Liver (tissue), 9 donors: ENCODE measurements around the gene S100Z. TPM values are rescaled to one million over a fixed set of nuclear protein-coding genes. Genes with fewer than 3 reads are reported as not detected.

Experiments used
- DNase-seq: peaks from one replicate; pipeline ENCODE4 v3.0.0-alpha.2; 2017; ENCODE audit warnings: low spot score
- H3K27ac ChIP-seq, 2 donors: one replicate each; pipeline ENCODE4 v1.7.0; 2013; ENCODE audit warnings: inconsistent platforms in 2 of 2, low read length in 2 of 2, control low read depth in 1 of 2, low read depth in 1 of 2, mild to moderate bottlenecking in 1 of 2
- H3K27me3 ChIP-seq, 4 donors: one replicate each; pipeline versions ENCODE4 v1.6.1 to v1.7.0; 2013; ENCODE audit warnings: low read length in 3 of 4, inconsistent platforms in 1 of 4, mild to moderate bottlenecking in 1 of 4, moderate library complexity in 1 of 4; ENCODE audit not compliant: control insufficient read depth in 4 of 4, insufficient read depth in 4 of 4
- H3K36me3 ChIP-seq, 4 donors: one replicate each; pipeline versions ENCODE4 v1.6.1 to v1.7.0; 2013; ENCODE audit warnings: low read length in 3 of 4, mild to moderate bottlenecking in 3 of 4, low read depth in 1 of 4, moderate library complexity in 1 of 4; ENCODE audit not compliant: control insufficient read depth in 4 of 4, insufficient read depth in 3 of 4
- H3K4me1 ChIP-seq, 4 donors: one replicate each; pipeline versions ENCODE4 v1.6.1 to v1.7.0; 2013; ENCODE audit warnings: low read length in 3 of 4, mild to moderate bottlenecking in 3 of 4, moderate library complexity in 1 of 4; ENCODE audit not compliant: control insufficient read depth in 4 of 4, insufficient read depth in 4 of 4
- H3K4me3 ChIP-seq, 3 donors: one replicate each; pipeline versions ENCODE4 v1.6.1 to v1.7.0; 2013; ENCODE audit warnings: low read length in 3 of 3, control low read depth in 1 of 3, low read depth in 1 of 3, mild to moderate bottlenecking in 1 of 3
- H3K9ac ChIP-seq, 2 donors: one replicate each; pipeline ENCODE4 v1.7.0; 2013; ENCODE audit warnings: low read length in 2 of 2, mild to moderate bottlenecking in 2 of 2, moderate library complexity in 2 of 2, control low read depth in 1 of 2, low read depth in 1 of 2
- H3K9me3 ChIP-seq, 4 donors: one replicate each; pipeline versions ENCODE4 v1.6.1 to v1.7.0; 2013; ENCODE audit warnings: low read length in 3 of 4; ENCODE audit not compliant: control insufficient read depth in 4 of 4
- CTCF ChIP-seq: fragments of 150-350 bp; IDR thresholded peaks from 2 replicates; pipeline ENCODE4 v1.5.1; 2017; ENCODE audit warnings: improper control_type of control experiment, low read depth, low read length; ENCODE audit not compliant: missing input control
- EGR1 ChIP-seq, 2 donors: IDR thresholded peaks; 2 replicates each; pipeline ENCODE4 v1.6.1; 2016 to 2018; ENCODE audit warnings: antibody characterized with exemption in 2 of 2, low read depth in 2 of 2
- FOXA1 ChIP-seq: IDR thresholded peaks from 2 replicates; pipeline ENCODE4 v1.6.1; 2016; ENCODE audit warnings: antibody characterized with exemption
- FOXA2 ChIP-seq: IDR thresholded peaks from 2 replicates; pipeline ENCODE4 v1.6.1; 2016; ENCODE audit warnings: antibody characterized with exemption
- GABPA ChIP-seq, 2 donors: IDR thresholded peaks in 1 of 2; conservative IDR thresholded peaks in 1 of 2; 2 replicates each; pipeline ENCODE4 v1.6.1; 2016; ENCODE audit warnings: antibody characterized with exemption in 2 of 2, mild to moderate bottlenecking in 1 of 2, moderate library complexity in 1 of 2
- HNF4G ChIP-seq: IDR thresholded peaks from 2 replicates; pipeline ENCODE4 v1.6.1; 2016; ENCODE audit warnings: antibody characterized with exemption
- JUND ChIP-seq, 2 donors: IDR thresholded peaks; 2 replicates each; pipeline ENCODE4 v1.6.1; 2016; ENCODE audit warnings: antibody characterized with exemption in 2 of 2
- NR2F2 ChIP-seq: IDR thresholded peaks from 2 replicates; pipeline ENCODE4 v1.6.1; 2016; ENCODE audit warnings: antibody characterized with exemption
- RAD21 ChIP-seq, 2 donors: IDR thresholded peaks; 2 replicates each; pipeline ENCODE4 v1.6.1; 2016; ENCODE audit warnings: antibody characterized with exemption in 2 of 2, mild to moderate bottlenecking in 2 of 2
- REST ChIP-seq: IDR thresholded peaks from 2 replicates; pipeline ENCODE4 v1.6.1; 2016; ENCODE audit warnings: antibody characterized with exemption, mild to moderate bottlenecking
- RXRA ChIP-seq, 2 donors: IDR thresholded peaks; 2 replicates each; pipeline ENCODE4 v1.6.1; 2017 to 2018; ENCODE audit warnings: antibody characterized with exemption in 2 of 2, mild to moderate bottlenecking in 1 of 2
- SP1 ChIP-seq: IDR thresholded peaks from 2 replicates; pipeline ENCODE4 v1.6.1; 2018; ENCODE audit warnings: antibody characterized with exemption, mild to moderate bottlenecking
- TAF1 ChIP-seq: conservative IDR thresholded peaks from 2 replicates; pipeline ENCODE4 v1.6.1; 2016; ENCODE audit warnings: antibody characterized with exemption, mild to moderate bottlenecking
- YY1 ChIP-seq: IDR thresholded peaks from 2 replicates; pipeline ENCODE4 v1.6.1; 2016; ENCODE audit warnings: antibody characterized with exemption, mild to moderate bottlenecking
- WGBS: extraction: QIAGEN DNeasy Blood & Tissue Kit; methylation state at CpG from one replicate; pipeline ENCODE4 v1.1.7; 2013; 5-methylcytosine and 5-hydroxymethylcytosine counted together
- polyA plus RNA-seq, 2 donors: library from polyadenylated mRNA; stranded (reverse) in 1 of 2; unstranded in 1 of 2; fragments of 200-250 nt in 1 of 2; fragments of >200 nt in 1 of 2; fragmentation: Nextera tagmentation in 1 of 2; extraction: Ambion mirVana in 1 of 2; gene quantifications; one replicate each; pipeline versions ENCODE4 v1.2.1 to v1.2.3, GENCODE V29; 2013 to 2015
- total RNA-seq, 2 donors: library from RNA; depleted of rRNA; stranded (reverse); fragments of >200 nt; gene quantifications; one replicate each; pipeline ENCODE4 v1.2.3, GENCODE V29; 2014
- TF ChIP-seq, protein P1 (sequence below): IDR thresholded peaks from 2 replicates; pipeline ENCODE4 v1.6.1; 2016; ENCODE audit warnings: antibody characterized with exemption
- TF ChIP-seq, protein P2 (sequence below): IDR thresholded peaks from 2 replicates; pipeline ENCODE4 v1.6.1; 2016; ENCODE audit warnings: antibody characterized with exemption
- donor health status: healthy.
- donor health status: healthy.
- donor health status: healthy.
- donor health status: healthy.
- donor health status: healthy.

The S100Z gene
- total and polyA plus RNA-seq, 4 donors, result 0.05 to 0.33 (median 0.33) TPM; not detected in 1

DNA sequence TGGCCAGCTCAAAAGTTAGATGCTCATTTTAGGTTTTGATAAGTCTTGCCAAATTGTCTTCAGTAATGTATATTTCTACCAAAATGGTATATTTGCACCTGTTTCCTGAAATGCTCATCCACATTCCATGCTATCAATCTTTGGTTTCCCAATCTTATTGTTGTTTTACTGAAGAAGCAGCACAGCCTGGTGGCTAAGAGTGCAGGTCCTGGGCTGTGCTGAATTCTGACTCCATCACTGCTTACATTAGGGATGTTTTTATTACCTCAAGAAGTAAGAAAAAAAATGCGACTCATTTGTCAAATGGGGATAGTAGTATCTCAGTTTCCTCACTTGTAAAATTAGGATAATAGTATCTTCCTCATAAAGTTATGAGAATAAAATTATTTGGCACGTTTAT lies 13.6 kb upstream of the S100Z start:
- no peak for DNase-seq
- H3K9ac ChIP-seq, result no peak overlapping the region
- TF ChIP-seq, protein P1, sequence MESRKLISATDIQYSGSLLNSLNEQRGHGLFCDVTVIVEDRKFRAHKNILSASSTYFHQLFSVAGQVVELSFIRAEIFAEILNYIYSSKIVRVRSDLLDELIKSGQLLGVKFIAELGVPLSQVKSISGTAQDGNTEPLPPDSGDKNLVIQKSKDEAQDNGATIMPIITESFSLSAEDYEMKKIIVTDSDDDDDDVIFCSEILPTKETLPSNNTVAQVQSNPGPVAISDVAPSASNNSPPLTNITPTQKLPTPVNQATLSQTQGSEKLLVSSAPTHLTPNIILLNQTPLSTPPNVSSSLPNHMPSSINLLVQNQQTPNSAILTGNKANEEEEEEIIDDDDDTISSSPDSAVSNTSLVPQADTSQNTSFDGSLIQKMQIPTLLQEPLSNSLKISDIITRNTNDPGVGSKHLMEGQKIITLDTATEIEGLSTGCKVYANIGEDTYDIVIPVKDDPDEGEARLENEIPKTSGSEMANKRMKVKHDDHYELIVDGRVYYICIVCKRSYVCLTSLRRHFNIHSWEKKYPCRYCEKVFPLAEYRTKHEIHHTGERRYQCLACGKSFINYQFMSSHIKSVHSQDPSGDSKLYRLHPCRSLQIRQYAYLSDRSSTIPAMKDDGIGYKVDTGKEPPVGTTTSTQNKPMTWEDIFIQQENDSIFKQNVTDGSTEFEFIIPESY, result no peak
- TF ChIP-seq SP1, result no peak
- no peak for TF ChIP-seq TAF1
- no peak for TF ChIP-seq HNF4G
- TF ChIP-seq RXRA (IDR thresholded peaks at IDR 0.05), result no peak
- no peak for TF ChIP-seq JUND (IDR thresholded peaks at IDR 0.05)
- TF ChIP-seq FOXA1, result no peak
- TF ChIP-seq CTCF, result no peak
- no peak for TF ChIP-seq YY1
- H3K27me3 ChIP-seq, result no peaks in the 10 kb centered on the region
- no peaks in the 10 kb centered on the region for H3K9me3 ChIP-seq
- no peak overlapping the region for H3K4me3 ChIP-seq
- no peak overlapping the region for H3K27ac ChIP-seq
- no peaks in the 10 kb centered on the region for H3K4me1 ChIP-seq
- peaks cover 2 to 4% (median 3%) of the 10 kb centered on the region in 4 donors for H3K36me3 ChIP-seq
- 91% methylated on average over 2 of the region's 2 CpGs for WGBS

GRCh38 chr5:76836585-76836984 lies 13.2 kb upstream of the S100Z start:
- WGBS, result 91% methylated on average over 4 of the region's 4 CpGs
- no peaks in the 10 kb centered on the region for H3K4me1 ChIP-seq
- H3K9me3 ChIP-seq, result no peaks in the 10 kb centered on the region
- H3K9ac ChIP-seq, result no peak overlapping the region
- peaks cover 2 to 4% (median 3%) of the 10 kb centered on the region in 4 donors for H3K36me3 ChIP-seq
- H3K27ac ChIP-seq, result no peak overlapping the region
- no peaks in the 10 kb centered on the region for H3K27me3 ChIP-seq
- no peak for DNase-seq
- TF ChIP-seq GABPA (IDR thresholded peaks at IDR 0.05 in 1 of 2, conservative IDR thresholded peaks at IDR 0.05 in 1 of 2), result no peak
- no peak for TF ChIP-seq EGR1 (IDR thresholded peaks at IDR 0.05; ENCODE audit: low read depth in 2 of 2)
- TF ChIP-seq RAD21 (IDR thresholded peaks at IDR 0.05), result no peak
- no peak for TF ChIP-seq CTCF
- no peak for TF ChIP-seq NR2F2
- TF ChIP-seq REST, result no peak
- TF ChIP-seq, protein P1, result no peak
- TF ChIP-seq, protein P2, sequence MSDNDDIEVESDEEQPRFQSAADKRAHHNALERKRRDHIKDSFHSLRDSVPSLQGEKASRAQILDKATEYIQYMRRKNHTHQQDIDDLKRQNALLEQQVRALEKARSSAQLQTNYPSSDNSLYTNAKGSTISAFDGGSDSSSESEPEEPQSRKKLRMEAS, result no peak
- no peak for TF ChIP-seq JUND (IDR thresholded peaks at IDR 0.05)
- TF ChIP-seq HNF4G, result no peak
- no peak for TF ChIP-seq SP1
- no peak for TF ChIP-seq FOXA2
- H3K4me3 ChIP-seq, result no peak overlapping the region
